ENCODE measurements around the gene OCEL1. TPM values are rescaled to one million over a fixed set of nuclear protein-coding genes. Genes with fewer than 3 reads are reported as not detected.
A peak's percentile ranks its signal among the peaks of the same experiment; 100 is the strongest.

OCEL1 gene
- total and polyA plus RNA-seq, 9 donors: 3.1 to 14.2 (median 9.4) TPM

DNA sequence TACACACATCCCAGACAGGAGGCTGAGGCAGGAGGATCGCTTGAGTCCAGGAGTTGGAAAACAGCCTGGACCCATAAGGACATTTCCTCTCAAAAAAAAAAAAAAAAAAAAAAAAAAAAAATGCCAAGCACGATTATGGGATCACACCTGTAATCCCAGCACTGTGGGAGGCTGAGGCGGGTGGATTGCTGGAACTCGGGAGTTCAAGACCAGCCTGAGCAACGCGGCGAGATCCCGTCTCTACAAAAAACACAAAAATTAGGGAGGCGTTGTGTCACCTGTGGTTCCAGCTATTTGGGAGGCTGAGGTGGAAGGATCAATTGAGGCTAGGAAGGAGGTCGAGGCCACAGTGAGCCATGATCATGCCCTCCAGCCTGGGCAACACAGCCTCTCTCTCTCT is 973 bp upstream of the OCEL1 start:
- Histone ChIP-seq H3K9me3 (replicated peaks; ENCODE audit: control insufficient read depth, low read depth, low read length) (no peaks in the 10 kb centered on the region), H3K4me1 (ENCODE audit: control insufficient read depth, insufficient read depth, low read length) (peaks cover 15% of the 10 kb centered on the region), H3K4me3 (ENCODE audit: low read length) (no peak overlapping the region), H3K36me3 (ENCODE audit: control insufficient read depth, insufficient read depth, low read length) (peaks cover 9% of the 10 kb centered on the region), H3K27me3 (ENCODE audit: control insufficient read depth, insufficient read depth, low read length) (no peaks in the 10 kb centered on the region), H3K27ac (ENCODE audit: low read length) (no peak overlapping the region)
- WGBS (ENCODE audit: insufficient coverage): no CpG with 5 or more reads among the region's 10 CpGs
- no peak for DNase-seq

DNA sequence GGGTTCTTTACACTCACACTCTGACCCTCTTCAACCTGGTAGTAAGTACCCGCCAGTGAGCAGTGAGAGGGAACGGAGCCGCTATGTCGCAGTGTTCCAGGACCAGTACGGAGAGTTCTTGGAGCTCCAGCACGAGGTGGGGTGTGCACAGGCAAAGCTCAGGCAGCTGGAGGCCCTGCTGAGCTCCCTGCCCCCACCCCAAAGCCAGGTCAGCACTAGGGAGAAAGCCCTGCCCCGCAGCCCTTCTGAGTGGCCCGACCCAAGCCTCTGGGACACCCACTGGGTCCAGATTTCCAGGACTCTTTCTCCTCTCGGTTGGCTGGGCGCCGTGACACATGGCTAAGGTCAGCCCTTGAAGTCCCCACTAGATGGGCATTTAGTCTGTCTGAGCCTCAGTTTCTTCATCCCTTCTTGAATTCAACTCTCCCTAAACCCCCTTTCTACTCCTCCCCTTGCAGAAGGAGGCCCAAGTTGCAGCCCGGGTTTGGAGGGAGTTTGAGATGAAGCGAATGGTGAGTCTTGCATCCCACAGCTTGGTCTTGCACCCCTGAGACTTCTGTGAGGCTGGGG is 1.9 kb downstream of the OCEL1 start:
- peaks cover 15% of the 10 kb centered on the region for H3K4me1 ChIP-seq (ENCODE audit: control insufficient read depth, insufficient read depth, low read length)
- 58% methylated on average over 7 of the region's 13 CpGs for WGBS (ENCODE audit: insufficient coverage)
- H3K4me3 ChIP-seq (ENCODE audit: low read length): no peak overlapping the region
- H3K27ac ChIP-seq (ENCODE audit: low read length): no peak overlapping the region
- peaks cover 35% of the 10 kb centered on the region for H3K36me3 ChIP-seq (ENCODE audit: control insufficient read depth, insufficient read depth, low read length)
- H3K27me3 ChIP-seq (ENCODE audit: control insufficient read depth, insufficient read depth, low read length): no peaks in the 10 kb centered on the region
- DNase-seq: no peak
- no peaks in the 10 kb centered on the region for H3K9me3 ChIP-seq (replicated peaks; ENCODE audit: control insufficient read depth, low read depth, low read length)

GRCh38 chr19:17229890-17230289 is 3.9 kb downstream of the OCEL1 start:
- Histone ChIP-seq H3K36me3 (ENCODE audit: control insufficient read depth, insufficient read depth, low read length) (peaks cover 48% of the 10 kb centered on the region), H3K4me3 (ENCODE audit: low read length) (no peak overlapping the region), H3K9me3 (replicated peaks; ENCODE audit: control insufficient read depth, low read depth, low read length) (no peaks in the 10 kb centered on the region), H3K27me3 (ENCODE audit: control insufficient read depth, insufficient read depth, low read length) (no peaks in the 10 kb centered on the region), H3K27ac (ENCODE audit: low read length) (no peak overlapping the region), H3K4me1 (ENCODE audit: control insufficient read depth, insufficient read depth, low read length) (peaks cover 23% of the 10 kb centered on the region)
- 70% methylated on average over 2 of the region's 3 CpGs for WGBS (ENCODE audit: insufficient coverage)
- no peak for DNase-seq

DNA sequence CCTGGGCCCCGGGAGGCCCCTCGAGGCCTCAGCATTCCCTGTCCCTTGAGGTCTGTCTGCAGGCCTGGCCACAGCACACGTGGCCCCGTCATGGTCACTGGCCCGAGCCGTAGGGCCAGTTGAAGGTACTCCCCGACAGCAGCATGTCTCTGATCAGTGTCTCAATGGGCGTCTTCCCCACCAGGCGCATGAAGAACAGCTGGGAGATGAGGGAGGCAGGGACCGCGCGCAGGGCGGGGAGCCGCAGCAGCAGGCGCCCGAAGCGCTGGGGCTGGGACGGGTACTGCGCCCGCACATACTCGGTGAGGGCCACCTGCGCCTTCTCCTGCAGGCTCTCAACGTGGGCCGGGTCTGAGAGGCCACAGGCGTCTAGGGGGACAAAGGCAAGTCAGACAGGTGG is 6.2 kb downstream of the OCEL1 start:
- no peak overlapping the region for H3K4me3 ChIP-seq (ENCODE audit: low read length)
- peaks cover 26% of the 10 kb centered on the region for H3K4me1 ChIP-seq (ENCODE audit: control insufficient read depth, insufficient read depth, low read length)
- no peak overlapping the region for H3K27ac ChIP-seq (ENCODE audit: low read length)
- peaks cover 53% of the 10 kb centered on the region for H3K36me3 ChIP-seq (ENCODE audit: control insufficient read depth, insufficient read depth, low read length)
- no peak for DNase-seq
- no peaks in the 10 kb centered on the region for H3K9me3 ChIP-seq (replicated peaks; ENCODE audit: control insufficient read depth, low read depth, low read length)
- no peaks in the 10 kb centered on the region for H3K27me3 ChIP-seq (ENCODE audit: control insufficient read depth, insufficient read depth, low read length)
- WGBS (ENCODE audit: insufficient coverage): 91% methylated on average over 24 of the region's 25 CpGs

- peak overlapping the region; percentile 69 for H3K27ac ChIP-seq (ENCODE audit: low read length)
- no peaks in the 10 kb centered on the region for H3K9me3 ChIP-seq (replicated peaks; ENCODE audit: control insufficient read depth, low read depth, low read length)
- H3K27me3 ChIP-seq (ENCODE audit: control insufficient read depth, insufficient read depth, low read length): no peaks in the 10 kb centered on the region
- H3K36me3 ChIP-seq (ENCODE audit: control insufficient read depth, insufficient read depth, low read length): peaks cover 60% of the 10 kb centered on the region
- DNase-seq: no peak
- WGBS (ENCODE audit: insufficient coverage): 33% methylated on average over 3 of the region's 11 CpGs
- peak overlapping the region; percentile 54 for H3K4me3 ChIP-seq (ENCODE audit: low read length)
- H3K4me1 ChIP-seq (ENCODE audit: control insufficient read depth, insufficient read depth, low read length): peaks cover 23% of the 10 kb centered on the region
Measured at GRCh38 chr19:17234911-17235299, 8.9 kb downstream of the OCEL1 start.

DNA sequence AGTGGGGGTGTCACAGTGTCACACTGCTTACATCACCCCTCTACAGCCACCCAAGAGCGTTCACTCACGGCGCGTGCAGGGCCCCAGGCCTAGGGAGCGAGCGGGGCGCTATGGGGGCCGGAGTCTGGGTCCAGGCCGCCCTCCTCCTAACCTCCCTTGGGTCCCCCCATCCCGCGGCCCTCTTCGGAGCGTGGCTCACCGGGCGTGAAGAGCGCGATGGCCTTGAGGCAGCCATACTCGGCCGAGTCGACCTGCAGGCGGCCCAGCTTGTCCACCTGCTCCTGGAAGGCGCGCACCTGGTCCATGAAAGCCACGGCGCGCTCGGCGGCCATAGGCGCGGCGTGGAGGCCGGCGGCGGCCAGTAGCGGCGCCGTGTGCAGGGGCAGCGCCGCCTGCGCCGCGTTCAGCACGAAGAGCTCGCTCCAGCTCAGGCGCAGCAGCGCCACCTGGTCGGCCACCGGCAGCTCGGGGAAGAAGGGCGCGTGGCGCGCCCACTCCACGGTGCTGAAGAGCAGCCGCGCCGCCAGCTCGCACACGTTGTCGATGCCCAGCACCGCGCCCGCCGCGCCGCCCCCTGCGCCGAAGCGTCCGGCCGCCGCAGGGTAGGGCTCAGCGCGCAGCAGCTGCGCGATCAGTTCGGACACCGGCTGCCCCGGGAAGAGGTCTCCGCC is 9.4 kb downstream of the OCEL1 start:
- H3K4me3 ChIP-seq (ENCODE audit: low read length): peak overlapping the region; percentile 54
- H3K9me3 ChIP-seq (replicated peaks; ENCODE audit: control insufficient read depth, low read depth, low read length): no peaks in the 10 kb centered on the region
- H3K36me3 ChIP-seq (ENCODE audit: control insufficient read depth, insufficient read depth, low read length): peaks cover 60% of the 10 kb centered on the region
- whole genome bisulfite sequencing (ENCODE audit: insufficient coverage): 1% methylated on average over 79 of the region's 80 CpGs
- H3K4me1 ChIP-seq (ENCODE audit: control insufficient read depth, insufficient read depth, low read length): peaks cover 23% of the 10 kb centered on the region
- peak; percentile 83 for DNase-seq
- H3K27me3 ChIP-seq (ENCODE audit: control insufficient read depth, insufficient read depth, low read length): no peaks in the 10 kb centered on the region
- H3K27ac ChIP-seq (ENCODE audit: low read length): peak overlapping the region; percentile 69

GRCh38 chr19:17235971-17236777 is 10.1 kb downstream of the OCEL1 start:
- Histone ChIP-seq H3K27ac (ENCODE audit: low read length) (peak overlapping the region; percentile 42), H3K27me3 (ENCODE audit: control insufficient read depth, insufficient read depth, low read length) (no peaks in the 10 kb centered on the region), H3K4me1 (ENCODE audit: control insufficient read depth, insufficient read depth, low read length) (peaks cover 23% of the 10 kb centered on the region), H3K4me3 (ENCODE audit: low read length) (peak overlapping the region; percentile 54), H3K9me3 (replicated peaks; ENCODE audit: control insufficient read depth, low read depth, low read length) (no peaks in the 10 kb centered on the region), H3K36me3 (ENCODE audit: control insufficient read depth, insufficient read depth, low read length) (peaks cover 58% of the 10 kb centered on the region)
- no CpG with 5 or more reads among the region's 27 CpGs for WGBS (ENCODE audit: insufficient coverage)
- no peak for DNase-seq

DNA sequence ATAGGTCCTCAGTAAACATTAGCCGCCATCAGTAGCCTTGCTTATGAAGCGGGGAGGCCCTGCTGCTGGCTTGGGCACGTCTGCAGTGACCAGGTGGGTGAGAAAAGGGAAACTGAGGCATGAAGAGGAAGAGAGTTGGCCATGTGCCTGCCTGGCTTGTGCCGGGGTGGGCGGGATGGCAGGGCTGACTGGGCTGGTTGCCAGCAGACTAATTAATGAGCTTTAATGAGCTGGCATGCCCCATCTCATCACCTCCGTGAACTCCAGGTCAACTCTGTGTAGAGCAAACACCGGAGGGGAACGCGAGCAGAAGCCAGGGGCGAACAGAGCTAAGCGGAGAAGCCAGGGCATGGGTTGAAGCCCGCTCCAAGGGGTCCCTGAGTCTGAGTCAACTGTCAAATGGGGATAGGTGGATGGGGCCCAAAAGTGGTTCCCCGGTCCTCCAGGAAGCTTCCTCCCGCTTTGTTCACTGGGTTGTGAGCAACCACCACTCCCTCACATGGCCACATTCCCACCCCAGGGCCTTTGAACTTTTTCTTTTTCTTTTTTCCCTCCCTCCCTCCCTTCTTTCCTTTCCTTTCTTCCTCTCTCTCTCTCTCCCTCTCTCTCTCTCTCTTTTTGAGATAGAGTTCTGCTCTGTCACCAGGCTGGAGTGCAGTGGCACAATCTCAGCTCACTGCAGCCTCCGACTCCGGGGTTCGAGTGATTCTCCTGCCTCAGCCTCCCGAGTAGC is 11.0 kb downstream of the OCEL1 start:
- no peak for DNase-seq
- H3K27ac ChIP-seq (ENCODE audit: low read length): no peak overlapping the region
- peaks cover 26% of the 10 kb centered on the region for H3K4me1 ChIP-seq (ENCODE audit: control insufficient read depth, insufficient read depth, low read length)
- no peak overlapping the region for H3K4me3 ChIP-seq (ENCODE audit: low read length)
- 61% methylated on average over 5 of the region's 18 CpGs for WGBS (ENCODE audit: insufficient coverage)
- peaks cover 50% of the 10 kb centered on the region for H3K36me3 ChIP-seq (ENCODE audit: control insufficient read depth, insufficient read depth, low read length)
- no peaks in the 10 kb centered on the region for H3K9me3 ChIP-seq (replicated peaks; ENCODE audit: control insufficient read depth, low read depth, low read length)
- no peaks in the 10 kb centered on the region for H3K27me3 ChIP-seq (ENCODE audit: control insufficient read depth, insufficient read depth, low read length)

- H3K9me3 ChIP-seq (replicated peaks; ENCODE audit: control insufficient read depth, low read depth, low read length): no peaks in the 10 kb centered on the region
- DNase-seq: no peak
- H3K27ac ChIP-seq (ENCODE audit: low read length): no peak overlapping the region
- H3K36me3 ChIP-seq (ENCODE audit: control insufficient read depth, insufficient read depth, low read length): peaks cover 41% of the 10 kb centered on the region
- no peaks in the 10 kb centered on the region for H3K27me3 ChIP-seq (ENCODE audit: control insufficient read depth, insufficient read depth, low read length)
- H3K4me3 ChIP-seq (ENCODE audit: low read length): no peak overlapping the region
- H3K4me1 ChIP-seq (ENCODE audit: control insufficient read depth, insufficient read depth, low read length): peaks cover 30% of the 10 kb centered on the region
- WGBS (ENCODE audit: insufficient coverage): 97% methylated on average over 8 of the region's 13 CpGs
Measured at GRCh38 chr19:17237747-17238706, 12.0 kb downstream of the OCEL1 start.

Data from muscle of leg (tissue), 11 donors.